HepG2 (cell line): ENCODE measurements around the gene PRKCD.

ENCODE experiments used
- EZH2 ChIP-seq: conservative IDR thresholded peaks from 2 replicates; pipeline ENCODE4 v1.6.1; 2012; ENCODE audit warnings: mild to moderate bottlenecking, low read depth, low read length, moderate library complexity
- FOXJ3 ChIP-seq: sonication (generic); formaldehyde crosslinking; IDR thresholded peaks from 2 replicates; pipeline ENCODE4 v1.4.0; 2020; ENCODE audit warnings: missing genetic modification reagents, mild to moderate bottlenecking, borderline replicate concordance
- KAT7 ChIP-seq: IDR thresholded peaks from 2 replicates; pipeline ENCODE4 v1.6.1; 2018; ENCODE audit warnings: borderline replicate concordance, missing compliant biosample characterization
- MEF2D ChIP-seq: sonication (generic); formaldehyde crosslinking; IDR thresholded peaks from 2 replicates; pipeline ENCODE4 v1.5.1; 2020; ENCODE audit warnings: mild to moderate bottlenecking, missing genetic modification reagents
- NFYC ChIP-seq: IDR thresholded peaks from 2 replicates; pipeline ENCODE4 v1.6.1; 2016; ENCODE audit warnings: missing genetic modification reagents, missing compliant biosample characterization
- POLR2A ChIP-seq, 2 experiments: IDR thresholded peaks; 2 replicates each; pipeline ENCODE4 v1.6.1; 2011; ENCODE audit warnings: low read depth in 2 of 2, low read length in 2 of 2, mild to moderate bottlenecking in 1 of 2, moderate library complexity in 1 of 2; ENCODE audit not compliant: insufficient read depth in 1 of 2
- POLR2AphosphoS2 ChIP-seq: IDR thresholded peaks from 2 replicates; pipeline ENCODE4 v1.6.1; 2011; ENCODE audit warnings: low read depth, low read length, improper control_type of control experiment
- ZBTB7A ChIP-seq: sonication (generic); formaldehyde crosslinking; IDR thresholded peaks from 2 replicates; pipeline ENCODE4 v1.8.0; 2022; ENCODE audit warnings: mild to moderate bottlenecking, missing genetic modification reagents
- ZFP90 ChIP-seq: sonication (generic); formaldehyde crosslinking; IDR thresholded peaks from 2 replicates; pipeline ENCODE4 v1.8.0; 2022; ENCODE audit warnings: missing genetic modification reagents, mild to moderate bottlenecking, inconsistent platforms, borderline replicate concordance
- ZNF556 ChIP-seq: sonication (generic); formaldehyde crosslinking; IDR thresholded peaks from 2 replicates; pipeline ENCODE4 v1.4.0; 2020; ENCODE audit warnings: mild to moderate bottlenecking, missing genetic modification reagents, borderline replicate concordance
- TF ChIP-seq, protein P1 (sequence below): sonication (generic); formaldehyde crosslinking; IDR thresholded peaks from 2 replicates; pipeline ENCODE4 v1.5.0; 2020; ENCODE audit warnings: mild to moderate bottlenecking, missing genetic modification reagents, moderate library complexity
- TF ChIP-seq, protein P2 (sequence below): sonication (generic); formaldehyde crosslinking; IDR thresholded peaks from 2 replicates; pipeline ENCODE4 v1.4.0; 2020; ENCODE audit warnings: missing genetic modification reagents, borderline replicate concordance

DNA sequence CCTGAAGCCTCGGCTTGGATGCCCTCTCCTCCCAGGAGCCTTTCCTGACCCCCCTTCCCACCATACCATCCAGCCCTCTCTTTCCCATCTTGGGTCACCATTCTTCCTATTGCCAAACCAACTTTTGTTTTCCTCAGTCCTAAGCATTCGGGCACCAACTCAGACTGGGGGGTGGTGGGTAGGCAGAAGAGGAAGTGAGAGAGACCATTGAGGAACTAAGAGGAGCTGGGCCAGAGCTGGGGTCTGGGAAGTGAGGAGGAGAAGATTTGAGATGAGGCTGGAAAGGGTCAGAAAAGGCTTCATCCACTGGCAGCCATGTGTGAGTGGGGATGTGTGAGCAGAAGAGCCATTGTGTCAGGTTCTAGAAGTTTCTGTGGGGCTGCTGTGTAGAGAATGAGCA is 57.1 kb downstream of the PRKCD start:
- TF ChIP-seq MEF2D (CRISPR knock-in tag) (no peak), ZBTB7A (no peak), ZNF556 (CRISPR knock-in tag) (no peak), KAT7 (CRISPR knock-in tag) (no peak), ZFP90 (no peak), EZH2 (no peak), POLR2AphosphoS2 (no peak), POLR2A (IDR thresholded peaks at IDR 0.05; ENCODE audit: insufficient read depth in 1 of 2, low read depth in 2 of 2, low read length in 2 of 2) (no peak), FOXJ3 (CRISPR knock-in tag) (no peak), NFYC (CRISPR knock-in tag) (no peak)
- TF ChIP-seq, protein P1, sequence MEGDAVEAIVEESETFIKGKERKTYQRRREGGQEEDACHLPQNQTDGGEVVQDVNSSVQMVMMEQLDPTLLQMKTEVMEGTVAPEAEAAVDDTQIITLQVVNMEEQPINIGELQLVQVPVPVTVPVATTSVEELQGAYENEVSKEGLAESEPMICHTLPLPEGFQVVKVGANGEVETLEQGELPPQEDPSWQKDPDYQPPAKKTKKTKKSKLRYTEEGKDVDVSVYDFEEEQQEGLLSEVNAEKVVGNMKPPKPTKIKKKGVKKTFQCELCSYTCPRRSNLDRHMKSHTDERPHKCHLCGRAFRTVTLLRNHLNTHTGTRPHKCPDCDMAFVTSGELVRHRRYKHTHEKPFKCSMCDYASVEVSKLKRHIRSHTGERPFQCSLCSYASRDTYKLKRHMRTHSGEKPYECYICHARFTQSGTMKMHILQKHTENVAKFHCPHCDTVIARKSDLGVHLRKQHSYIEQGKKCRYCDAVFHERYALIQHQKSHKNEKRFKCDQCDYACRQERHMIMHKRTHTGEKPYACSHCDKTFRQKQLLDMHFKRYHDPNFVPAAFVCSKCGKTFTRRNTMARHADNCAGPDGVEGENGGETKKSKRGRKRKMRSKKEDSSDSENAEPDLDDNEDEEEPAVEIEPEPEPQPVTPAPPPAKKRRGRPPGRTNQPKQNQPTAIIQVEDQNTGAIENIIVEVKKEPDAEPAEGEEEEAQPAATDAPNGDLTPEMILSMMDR, result no peak
- TF ChIP-seq, protein P2, sequence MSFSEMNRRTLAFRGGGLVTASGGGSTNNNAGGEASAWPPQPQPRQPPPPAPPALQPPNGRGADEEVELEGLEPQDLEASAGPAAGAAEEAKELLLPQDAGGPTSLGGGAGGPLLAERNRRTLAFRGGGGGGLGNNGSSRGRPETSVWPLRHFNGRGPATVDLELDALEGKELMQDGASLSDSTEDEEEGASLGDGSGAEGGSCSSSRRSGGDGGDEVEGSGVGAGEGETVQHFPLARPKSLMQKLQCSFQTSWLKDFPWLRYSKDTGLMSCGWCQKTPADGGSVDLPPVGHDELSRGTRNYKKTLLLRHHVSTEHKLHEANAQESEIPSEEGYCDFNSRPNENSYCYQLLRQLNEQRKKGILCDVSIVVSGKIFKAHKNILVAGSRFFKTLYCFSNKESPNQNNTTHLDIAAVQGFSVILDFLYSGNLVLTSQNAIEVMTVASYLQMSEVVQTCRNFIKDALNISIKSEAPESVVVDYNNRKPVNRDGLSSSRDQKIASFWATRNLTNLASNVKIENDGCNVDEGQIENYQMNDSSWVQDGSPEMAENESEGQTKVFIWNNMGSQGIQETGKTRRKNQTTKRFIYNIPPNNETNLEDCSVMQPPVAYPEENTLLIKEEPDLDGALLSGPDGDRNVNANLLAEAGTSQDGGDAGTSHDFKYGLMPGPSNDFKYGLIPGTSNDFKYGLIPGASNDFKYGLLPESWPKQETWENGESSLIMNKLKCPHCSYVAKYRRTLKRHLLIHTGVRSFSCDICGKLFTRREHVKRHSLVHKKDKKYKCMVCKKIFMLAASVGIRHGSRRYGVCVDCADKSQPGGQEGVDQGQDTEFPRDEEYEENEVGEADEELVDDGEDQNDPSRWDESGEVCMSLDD (CRISPR knock-in tag), result no peak
